Measurements from ENCODE around the gene CDC16. TPM values are rescaled to one million over a fixed set of nuclear protein-coding genes. Genes with fewer than 3 reads are reported as not detected.

CDC16 gene
- total and polyA plus RNA-seq, 2 of the 8 experiments (the other 6 are each of a cell fraction or from before 2014, with no cell fraction given), result 42.5 to 83.4 TPM

DNA sequence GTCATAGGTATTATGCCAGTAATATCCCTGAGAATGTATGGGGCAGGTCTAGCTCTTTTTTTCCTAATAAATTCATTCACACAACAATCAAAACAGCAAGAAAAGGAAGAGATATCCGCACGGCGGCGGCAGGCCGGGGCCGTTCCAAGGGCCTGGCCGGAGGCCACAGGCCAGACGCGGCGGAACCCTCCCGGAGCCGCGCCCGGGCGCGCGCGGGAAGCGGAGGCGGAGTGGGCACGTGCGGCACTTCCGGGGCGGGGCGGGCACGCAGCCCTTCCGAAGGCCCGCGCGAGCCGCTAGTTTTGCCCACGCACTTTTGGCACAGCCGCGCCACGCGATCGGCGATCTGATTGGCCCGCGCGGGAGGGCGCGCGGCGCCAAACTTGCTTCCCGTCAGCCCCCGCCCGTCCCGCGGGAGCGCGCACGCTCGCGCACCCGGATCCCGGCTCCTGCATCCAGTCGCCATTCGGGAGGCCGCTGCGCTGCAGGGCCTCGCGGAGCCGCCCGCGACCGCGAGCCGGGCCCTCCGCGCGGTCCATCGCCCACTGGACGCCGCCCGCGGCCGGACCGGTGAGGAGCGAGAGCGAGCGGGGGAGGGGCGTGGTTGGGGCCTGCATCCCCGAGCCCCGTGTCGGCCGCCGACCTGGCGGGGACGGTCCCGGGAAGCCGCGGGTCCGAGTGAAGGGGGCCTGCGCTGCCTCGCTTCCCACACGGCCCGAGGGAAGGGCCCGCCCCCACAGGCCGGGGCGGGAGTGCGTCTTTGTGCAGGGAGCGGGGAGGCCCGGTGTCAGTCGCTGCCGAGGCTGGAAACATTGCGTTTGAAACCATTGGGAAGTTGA is 79.6 kb downstream of the CDC16 start, which contains the start of gene CHAMP1:
Gene CHAMP1 (plus strand): TSS at position 430 of the 839 bp plus-strand sequence. CDS start 9,340 bp downstream, outside the sequence.
- H2AFZ ChIP-seq (ENCODE audit: low read length), result no peak within 1 kb of the TSS
- H3K79me1 ChIP-seq (ENCODE audit: low read depth, low read length), result peaks cover 2% of the 10 kb centered on the region; the same call in 1 of the 2 replicates
- no peaks in the 10 kb centered on the region for H3K9me3 ChIP-seq (ENCODE audit: insufficient read depth in 2 of 2, low read depth in 1 of 2, low read length in 1 of 2)
- H2AK5ac ChIP-seq (ENCODE audit: low read depth, low read length), result no peak within 1 kb of the TSS
- 0 out of 7 replicates have a peak, but pooled peaks cover 0 to 3% (median 0%) of the 10 kb centered on the region in 4 experiments for H3K4me1 ChIP-seq (replicated peaks in 1 of 4; ENCODE audit: control insufficient read depth in 3 of 4, insufficient read depth in 4 of 4, low read length in 3 of 4)
- H3K79me2 ChIP-seq (ENCODE audit: control insufficient read depth in 1 of 2, insufficient read depth in 2 of 2, low read length in 2 of 2), result peaks cover 4 to 48% of the 10 kb centered on the region in 2 experiments
- CTCF ChIA-PET (ENCODE audit: partially characterized antibody), result interaction anchor here (0.7 to 1.8 kb wide), 3 partner anchors 13 to 27 kb away, joined by 3 to 7 read pairs (median 3); no protein-coding TSS in a partner anchor
- POLR2A ChIA-PET (ENCODE audit: partially characterized antibody), result interaction anchor here (0.9 to 7.8 kb wide), 5 partner anchors 10 to 33 kb away, joined by 3 to 51 read pairs (median 4); partner anchors contain the start of gene UPF3A
- H2BK20ac ChIP-seq (ENCODE audit: low read length), result no peak within 1 kb of the TSS
- peak within 1 kb of the TSS; percentile 72 to 83 (median 76) for H3K4me3 ChIP-seq (ENCODE audit: extremely low read depth in 1 of 4, insufficient read depth in 2 of 4, low read depth in 3 of 4, low read length in 4 of 4)
- FAIRE-seq (no peak), DNase-seq (ENCODE audit: low read depth in 1 of 2, low spot score in 2 of 2) (peak; percentile 59 to 92)
- H4K91ac ChIP-seq (replicated peaks; ENCODE audit: insufficient read length, low read length), result peak within 1 kb of the TSS; percentile 59
- no peak within 1 kb of the TSS for H2BK12ac ChIP-seq (ENCODE audit: low read depth, low read length)
- peak within 1 kb of the TSS; percentile 75 for H3K4ac ChIP-seq (replicated peaks; ENCODE audit: insufficient read length, low read depth, low read length)
- H2BK5ac ChIP-seq (ENCODE audit: low read depth, low read length), result no peak within 1 kb of the TSS
- H3K4me2 ChIP-seq (ENCODE audit: insufficient read depth in 1 of 2, low read depth in 2 of 2, low read length in 2 of 2), result peak within 1 kb of the TSS; percentile 75 to 79
- peaks cover 0 to 3% (median 0%) of the 10 kb centered on the region in 4 experiments; a peak in 1 of 8 replicates for H3K36me3 ChIP-seq (ENCODE audit: control insufficient read depth in 2 of 4, insufficient read depth in 4 of 4, low read length in 3 of 4)
- WGBS, 2 experiments (ENCODE audit: extremely low coverage in 1 of 2, insufficient coverage in 1 of 2, insufficient read length in 1 of 2, insufficient replicate concordance in 2 of 2, low coverage in 1 of 2, low lambda C conversion rate in 2 of 2, missing lambda C conversion rate in 1 of 2), result 2% methylated on average over 57 of the region's 107 CpGs; no CpG with 5 or more reads in 1 of the 2 experiments
- 0 out of 2 replicates have a peak within 1 kb of the TSS, but pooled peaks have one; percentile 10 for H3K18ac ChIP-seq (ENCODE audit: extremely low read depth, low read length)
- peak within 1 kb of the TSS; percentile 82 for H3K27ac ChIP-seq (ENCODE audit: low read depth, low read length)
- H2BK120ac ChIP-seq (replicated peaks; ENCODE audit: low read depth, low read length), result peak within 1 kb of the TSS; percentile 61
- peak within 1 kb of the TSS; percentile 1 for H3K56ac ChIP-seq (replicated peaks; ENCODE audit: insufficient read length, low read depth, low read length)
- H3K23me2 ChIP-seq (ENCODE audit: low read depth, low read length), result peaks cover 4% of the 10 kb centered on the region; the same call in 1 of the 2 replicates
- H4K20me1 ChIP-seq (replicated peaks in 1 of 2; ENCODE audit: control insufficient read depth in 1 of 2, insufficient read depth in 2 of 2, low read length in 2 of 2), result peaks cover 0 to 4% of the 10 kb centered on the region in 2 experiments
- no peak within 1 kb of the TSS for H3K23ac ChIP-seq (ENCODE audit: insufficient read length)
- H2BK15ac ChIP-seq (ENCODE audit: low read length), result no peak within 1 kb of the TSS
- H3K14ac ChIP-seq (ENCODE audit: insufficient read length), result no peak within 1 kb of the TSS
- H3K9ac ChIP-seq (replicated peaks in 1 of 4; ENCODE audit: extremely low read depth in 1 of 4, low read depth in 3 of 4, low read length in 3 of 4), result peak within 1 kb of the TSS; percentile 63 to 99 (median 88)
- no peaks in the 10 kb centered on the region for H3K27me3 ChIP-seq (replicated peaks in 1 of 4; ENCODE audit: control insufficient read depth in 3 of 4, extremely low read depth in 1 of 4, insufficient read depth in 3 of 4, low read length in 3 of 4)
- H4K5ac ChIP-seq (ENCODE audit: insufficient read length, low read depth, low read length), result peak within 1 kb of the TSS; percentile 64
- peak within 1 kb of the TSS; percentile 95 for H4K8ac ChIP-seq (ENCODE audit: extremely low read depth, insufficient read depth, low read length)
- TF ChIP-seq, protein P1, sequence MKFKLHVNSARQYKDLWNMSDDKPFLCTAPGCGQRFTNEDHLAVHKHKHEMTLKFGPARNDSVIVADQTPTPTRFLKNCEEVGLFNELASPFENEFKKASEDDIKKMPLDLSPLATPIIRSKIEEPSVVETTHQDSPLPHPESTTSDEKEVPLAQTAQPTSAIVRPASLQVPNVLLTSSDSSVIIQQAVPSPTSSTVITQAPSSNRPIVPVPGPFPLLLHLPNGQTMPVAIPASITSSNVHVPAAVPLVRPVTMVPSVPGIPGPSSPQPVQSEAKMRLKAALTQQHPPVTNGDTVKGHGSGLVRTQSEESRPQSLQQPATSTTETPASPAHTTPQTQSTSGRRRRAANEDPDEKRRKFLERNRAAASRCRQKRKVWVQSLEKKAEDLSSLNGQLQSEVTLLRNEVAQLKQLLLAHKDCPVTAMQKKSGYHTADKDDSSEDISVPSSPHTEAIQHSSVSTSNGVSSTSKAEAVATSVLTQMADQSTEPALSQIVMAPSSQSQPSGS (IDR thresholded peaks at IDR 0.05; ENCODE audit: low read length), result no peak
- TF ChIP-seq POLR2A (IDR thresholded peaks at IDR 0.05; ENCODE audit: control extremely low read depth in 1 of 2, low read depth in 2 of 2, low read length in 2 of 2) (peak in 1 of 2 experiments; percentile 92; a peak in 2 of 3 replicates), GTF2F1 (IDR thresholded peaks at IDR 0.05; ENCODE audit: borderline replicate concordance, low read depth, low read length) (peak; percentile 55; the same call in 1 of the 2 replicates), TAF7 (optimal IDR thresholded peaks at IDR 0.05; ENCODE audit: borderline replicate concordance, low read depth, low read length) (peak; percentile 93), EGR1 (IDR thresholded peaks at IDR 0.05; ENCODE audit: borderline replicate concordance, low read depth, low read length) (peak; percentile 80; the same call in 1 of the 2 replicates), GABPA (IDR thresholded peaks at IDR 0.05; ENCODE audit: borderline replicate concordance, insufficient read depth, low read length) (peak; percentile 84; the same call in 1 of the 2 replicates), SP1 (IDR thresholded peaks at IDR 0.05; ENCODE audit: low read depth, low read length) (peak; percentile 41; the same call in 1 of the 2 replicates), RBBP5 (IDR thresholded peaks at IDR 0.05; ENCODE audit: borderline replicate concordance, low read depth, low read length) (peak; percentile 90)
